IMR-90 (cell line): ENCODE measurements around the gene EXOC4. TPM values are rescaled to one million over a fixed set of nuclear protein-coding genes. Genes with fewer than 3 reads are reported as not detected.

Experiments used
- ATAC-seq: fragments of 200-7000 bp; cut with Tn5 transposase; 2 replicates; pipeline ENCODE4 v1.9.1; 2020; ENCODE audit warnings: low read depth, mild to moderate bottlenecking, moderate library complexity
- BruUV-seq: library from RNA; stranded (reverse); fragments of 400-500 nt; replicated peaks from 2 replicates; lab custom pipeline; 2021; lab: Mats Ljungman, UMichigan
- CTCF ChIA-PET: fragments of 300-600 bp; formaldehyde crosslinking; extraction: SDS; loops from one replicate; lab custom pipeline; 2021; ENCODE audit warnings: antibody characterized with exemption; lab: Yijun Ruan, JAX
- POLR2A ChIA-PET: fragments of 300-600 bp; sonication (Branson Sonifier 250); formaldehyde crosslinking; loops from one replicate; lab custom pipeline; 2022; ENCODE audit warnings: antibody characterized with exemption; ENCODE audit not compliant: unreplicated experiment; lab: Charles Lee
- DNase-seq: peaks from one replicate; pipeline ENCODE4 v3.0.0; 2013
- H2AFZ ChIP-seq: replicated peaks from 2 replicates; pipeline ENCODE3; 2013; ENCODE audit warnings: low read length, mild to moderate bottlenecking; ENCODE audit not compliant: poor library complexity
- H2AK5ac ChIP-seq: 2 replicates; pipeline ENCODE4 v1.6.1; 2013; ENCODE audit warnings: low read depth, low read length, inconsistent platforms
- H2AK9ac ChIP-seq: replicated peaks from 2 replicates; pipeline ENCODE3; 2013; ENCODE audit warnings: mild to moderate bottlenecking, low read depth, low read length, moderate library complexity; ENCODE audit not compliant: poor library complexity
- H2BK120ac ChIP-seq: 2 replicates; pipeline ENCODE4 v1.6.1; 2013; ENCODE audit warnings: low read depth, low read length, inconsistent platforms
- H2BK15ac ChIP-seq: 3 replicates; pipeline ENCODE4 v1.6.1; 2013; ENCODE audit warnings: low read depth, low read length, inconsistent platforms
- H2BK20ac ChIP-seq: 2 replicates; pipeline ENCODE4 v1.6.1; 2013; ENCODE audit warnings: low read depth, mild to moderate bottlenecking, inconsistent platforms, low read length, moderate library complexity
- H2BK5ac ChIP-seq: 2 replicates; pipeline ENCODE4 v1.6.1; 2013; ENCODE audit warnings: mild to moderate bottlenecking, low read depth, low read length, inconsistent platforms; ENCODE audit not compliant: poor library complexity, severe bottlenecking
- H3K14ac ChIP-seq: replicated peaks from 2 replicates; pipeline ENCODE4 v1.6.1; 2013; ENCODE audit warnings: low read depth, low read length, inconsistent platforms
- H3K18ac ChIP-seq: 2 replicates; pipeline ENCODE4 v1.6.1; 2013; ENCODE audit warnings: low read depth, low read length, control low read depth
- H3K23ac ChIP-seq: 2 replicates; pipeline ENCODE4 v1.6.1; 2013; ENCODE audit warnings: low read depth, low read length, inconsistent platforms
- H3K27ac ChIP-seq: 2 replicates; pipeline ENCODE4 v1.5.1; 2013; ENCODE audit warnings: mild to moderate bottlenecking, control low read depth, low read length; ENCODE audit not compliant: insufficient read depth
- H3K27me3 ChIP-seq: 2 replicates; pipeline ENCODE4 v1.6.1; 2013; ENCODE audit warnings: low read length; ENCODE audit not compliant: control insufficient read depth, insufficient read depth
- H3K36me3 ChIP-seq: 2 replicates; pipeline ENCODE4 v1.6.1; 2013; ENCODE audit warnings: low read length, mixed read lengths; ENCODE audit not compliant: control insufficient read depth, insufficient read depth
- H3K4ac ChIP-seq: 2 replicates; pipeline ENCODE4 v1.6.1; 2013; ENCODE audit warnings: low read depth, low read length, inconsistent platforms
- H3K4me1 ChIP-seq: 2 replicates; pipeline ENCODE4 v1.6.1; 2013; ENCODE audit warnings: low read length, mixed read lengths; ENCODE audit not compliant: control insufficient read depth, insufficient read depth
- H3K4me2 ChIP-seq: 2 replicates; pipeline ENCODE4 v1.6.1; 2013; ENCODE audit warnings: low read depth, mild to moderate bottlenecking, control low read depth, low read length, moderate library complexity
- H3K4me3 ChIP-seq: 2 replicates; pipeline ENCODE4 v1.5.1; 2013; ENCODE audit warnings: low read depth, mild to moderate bottlenecking, control low read depth, low read length, moderate library complexity; ENCODE audit not compliant: insufficient read depth
- H3K56ac ChIP-seq: 2 replicates; pipeline ENCODE4 v1.6.1; 2013; ENCODE audit warnings: low read length, inconsistent platforms; ENCODE audit not compliant: insufficient read depth; ENCODE audit errors: extremely low read depth
- H3K79me1 ChIP-seq, 2 experiments: 2 replicates each; pipeline ENCODE4 v1.6.1; 2013; ENCODE audit warnings: low read length in 2 of 2, inconsistent platforms in 1 of 2, low read depth in 1 of 2
- H3K9ac ChIP-seq: 2 replicates; pipeline ENCODE4 v1.6.1; 2013; ENCODE audit warnings: low read depth, low read length, control low read depth
- H3K9me1 ChIP-seq: 2 replicates; pipeline ENCODE4 v1.6.1; 2013; ENCODE audit warnings: low read length, inconsistent platforms; ENCODE audit not compliant: insufficient read depth
- H3K9me3 ChIP-seq: 2 replicates; pipeline ENCODE4 v1.6.1; 2013; ENCODE audit warnings: low read length; ENCODE audit not compliant: control insufficient read depth, insufficient read depth
- H4K20me1 ChIP-seq: 2 replicates; pipeline ENCODE4 v1.6.1; 2013; ENCODE audit warnings: low read length, inconsistent platforms; ENCODE audit not compliant: insufficient read depth
- H4K5ac ChIP-seq: 2 replicates; pipeline ENCODE4 v1.6.1; 2013; ENCODE audit warnings: mild to moderate bottlenecking, low read depth, low read length, control low read depth
- H4K8ac ChIP-seq, 2 experiments: 2 replicates each; pipeline ENCODE4 v1.6.1; 2013; ENCODE audit warnings: low read depth in 2 of 2, low read length in 2 of 2, control low read depth in 1 of 2, inconsistent platforms in 1 of 2
- H4K91ac ChIP-seq: 2 replicates; pipeline ENCODE4 v1.6.1; 2013; ENCODE audit warnings: low read depth, low read length, inconsistent platforms; ENCODE audit not compliant: insufficient read depth
- CTCF ChIP-seq: conservative IDR thresholded peaks from 2 replicates; pipeline ENCODE4 v1.5.1; 2012; ENCODE audit warnings: mild to moderate bottlenecking, low read depth, low read length, improper control_type of control experiment
- RAD21 ChIP-seq: IDR thresholded peaks from 2 replicates; pipeline ENCODE4 v1.6.1; 2012; ENCODE audit warnings: low read length, improper control_type of control experiment
- dilution Hi-C: fragments of 300-500 bp; cut with HindIII; formaldehyde crosslinking; loops from one replicate; pipeline ENCODE4 v1.14.3; 2018; ENCODE audit warnings: low sequenced_read_pairs; ENCODE audit not compliant: unreplicated experiment
- in situ Hi-C: fragments of 300-500 bp; cut with MboI; formaldehyde crosslinking; loops from 3 replicates; pipeline ENCODE4 v1.14.3; 2019; ENCODE audit warnings: low sequenced_read_pairs, inconsistent platforms, mixed read lengths
- intact Hi-C: fragments of 100-400 bp; cut with micrococcal nuclease; formaldehyde crosslinking; loops from 2 replicates; pipeline ENCODE4 v1.10.0; 2022
- polyA plus RNA-seq, 3 experiments: library from polyadenylated mRNA; depleted of rRNA; stranded (reverse); fragments of >200 nt; gene quantifications; 2 replicates each; pipeline ENCODE4 v1.2.3, GENCODE V29; 2012; ENCODE audit warnings: low replicate concordance in 1 of 3
- total RNA-seq: library from RNA; depleted of rRNA; stranded (reverse); fragments of >200 nt; gene quantifications from 2 replicates; pipeline ENCODE4 v1.2.3, GENCODE V29; 2012

EXOC4 gene
- total and polyA plus RNA-seq, 2 of the 4 experiments (the other 2 are of a cell fraction), result 25.4 to 94.6 TPM

DNA sequence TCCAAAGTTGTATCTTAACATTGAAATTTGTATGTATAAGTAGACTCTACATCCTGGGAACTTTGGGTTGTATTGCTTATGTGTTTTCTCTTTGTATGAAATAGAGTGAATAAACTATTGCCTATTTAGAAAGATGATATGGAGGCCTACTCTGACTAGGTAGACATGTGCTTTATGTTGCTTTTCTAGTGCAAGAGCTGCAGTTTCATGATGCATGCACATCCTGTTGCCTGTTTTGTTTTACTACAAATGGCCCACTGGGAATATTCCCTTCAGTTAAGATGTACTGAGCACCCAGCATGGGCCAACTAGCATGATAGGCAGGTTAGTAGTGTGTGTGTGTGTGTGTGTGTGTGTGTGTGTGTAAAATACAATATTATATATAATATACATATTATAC lies 592.1 kb downstream of the EXOC4 start:
- DNase-seq, result no peak
- dilution Hi-C loops, result no loop called here
- POLR2A ChIA-PET, result interaction anchor here (0.6 kb wide), 1 partner anchor 1028 kb away, joined by 4 read pairs; no protein-coding TSS in a partner anchor

More for the DNA sequence above, 592.1 kb downstream of the EXOC4 start:
- Histone ChIP-seq H2BK20ac (no peak overlapping the region), H3K4me1 (0 out of 2 replicates have a peak, but pooled peaks cover 2% of the 10 kb centered on the region), H2BK120ac (no peak overlapping the region), H4K20me1 (no peaks in the 10 kb centered on the region), H3K23ac (no peak overlapping the region), H2AK9ac (no peak overlapping the region), H4K8ac (no peak overlapping the region), H3K36me3 (no peaks in the 10 kb centered on the region), H3K56ac (no peak overlapping the region), H3K79me1 (no peaks in the 10 kb centered on the region; a peak in 1 of 4 replicates), H4K5ac (no peak overlapping the region), H3K14ac (no peak overlapping the region), H2AK5ac (no peak overlapping the region), H2BK5ac (no peak overlapping the region), H3K4ac (no peak overlapping the region), H3K27me3 (no peaks in the 10 kb centered on the region), H3K9me1 (peaks cover 6% of the 10 kb centered on the region), H4K91ac (no peak overlapping the region), H2AFZ (no peak overlapping the region), H3K9me3 (no peaks in the 10 kb centered on the region), H3K27ac (no peak overlapping the region), H3K18ac (no peak overlapping the region), H3K4me3 (no peak overlapping the region), H3K9ac (no peak overlapping the region), H2BK15ac (no peak overlapping the region), H3K4me2 (no peak overlapping the region)
- TF ChIP-seq CTCF (no peak), RAD21 (no peak)
- in situ Hi-C loops (no loop called here), intact Hi-C loops (no loop called here)
- no peak for ATAC-seq
- CTCF ChIA-PET, result no interaction called here
- no TSS peak for BruUV-seq
